SK-N-SH (cell line): Measurements from ENCODE around the gene GSE1. TPM values are rescaled to one million over a fixed set of nuclear protein-coding genes. Genes with fewer than 3 reads are reported as not detected.

ENCODE experiments used
- CTCF ChIA-PET: fragments of 300-600, 350-600 bp; formaldehyde crosslinking; extraction: SDS; loops from one replicate; lab custom pipeline; 2021; lab: Yijun Ruan, JAX
- POLR2A ChIA-PET: fragments of 350-600 bp; sonication (Branson Sonifier 250); formaldehyde crosslinking; extraction: SDS; loops from one replicate; lab custom pipeline; 2020; ENCODE audit warnings: antibody characterized with exemption, inconsistent platforms; lab: Yijun Ruan, JAX
- DNase-seq: peaks from one replicate; pipeline ENCODE4 v3.0.0; 2012
- H2AFZ ChIP-seq: fragments of 200-600 bp; sonication (generic); 2 replicates; pipeline ENCODE4 v1.8.1; 2016; ENCODE audit warnings: antibody characterized with exemption, mild to moderate bottlenecking, low read depth
- H3F3A ChIP-seq: fragments of 200-600 bp; sonication (generic); replicated peaks from 2 replicates; pipeline ENCODE3; 2016; ENCODE audit warnings: antibody characterized with exemption, mild to moderate bottlenecking; ENCODE audit not compliant: insufficient read depth
- H3K27ac ChIP-seq, 2 experiments: fragments of 200-500 bp in 1 of 2; fragments of 200-600 bp in 1 of 2; sonication (Bioruptor generic) in 1 of 2; sonication (generic), shearing (Covaris generic) in 1 of 2; 2 replicates each; pipeline versions ENCODE4 v1.5.1 to v1.6.1; 2014 to 2016; ENCODE audit warnings: low read depth in 2 of 2, inconsistent platforms in 1 of 2, low read length in 1 of 2, mild to moderate bottlenecking in 1 of 2, mixed read lengths in 1 of 2
- H3K27me3 ChIP-seq: fragments of 200-600 bp; sonication (generic), shearing (Covaris generic); 2 replicates; pipeline ENCODE4 v1.6.1; 2016; ENCODE audit warnings: mixed run types; ENCODE audit not compliant: insufficient read depth
- H3K36me3 ChIP-seq, 2 experiments: fragments of 200-500 bp in 1 of 2; fragments of 200-600 bp in 1 of 2; sonication (Bioruptor generic) in 1 of 2; sonication (generic) in 1 of 2; replicated peaks in 1 of 2; 2 replicates each; pipeline versions ENCODE3 to v1.5.1; 2014 to 2016; ENCODE audit warnings: low read length in 1 of 2, mild to moderate bottlenecking in 1 of 2; ENCODE audit not compliant: insufficient read depth in 2 of 2, control insufficient read depth in 1 of 2
- H3K4me1 ChIP-seq, 2 experiments: fragments of 200-500 bp in 1 of 2; fragments of 200-600 bp in 1 of 2; sonication (Bioruptor generic) in 1 of 2; sonication (generic), shearing (Covaris generic) in 1 of 2; 2 replicates each; pipeline versions ENCODE4 v1.5.1 to v1.6.1; 2014 to 2016; ENCODE audit warnings: low read depth in 1 of 2, low read length in 1 of 2, mixed run types in 1 of 2; ENCODE audit not compliant: insufficient read depth in 2 of 2, control insufficient read depth in 1 of 2
- H3K4me2 ChIP-seq: fragments of 200-600 bp; sonication (generic), shearing (Covaris generic); 2 replicates; pipeline ENCODE4 v1.6.1; 2017; ENCODE audit warnings: mixed run types
- H3K4me3 ChIP-seq, 2 experiments: fragments of 200-500 bp in 1 of 2; fragments of 200-600 bp in 1 of 2; sonication (Bioruptor generic) in 1 of 2; sonication (generic), shearing (Covaris generic) in 1 of 2; 2 replicates each; pipeline versions ENCODE4 v1.5.1 to v1.8.1; 2014 to 2016; ENCODE audit warnings: low read depth in 2 of 2, inconsistent platforms in 1 of 2, low read length in 1 of 2, mild to moderate bottlenecking in 1 of 2, mixed read lengths in 1 of 2, moderate library complexity in 1 of 2
- H3K79me2 ChIP-seq: fragments of 200-600 bp; sonication (generic); 2 replicates; pipeline ENCODE4 v1.8.1; 2017; ENCODE audit warnings: mild to moderate bottlenecking; ENCODE audit not compliant: insufficient read depth
- H3K9ac ChIP-seq: fragments of 200-600 bp; sonication (generic); 2 replicates; pipeline ENCODE4 v1.6.1; 2017; ENCODE audit warnings: mixed run types
- H3K9me2 ChIP-seq: fragments of 200-600 bp; sonication (generic); 2 replicates; pipeline ENCODE4 v1.6.1; 2017; ENCODE audit warnings: mixed run types
- H3K9me3 ChIP-seq: fragments of 200-600 bp; sonication (generic); 2 replicates; pipeline ENCODE4 v1.6.1; 2017; ENCODE audit warnings: mixed run types, mild to moderate bottlenecking, moderate library complexity
- H4K20me1 ChIP-seq: fragments of 200-600 bp; sonication (generic); 2 replicates; pipeline ENCODE4 v1.6.1; 2017; ENCODE audit warnings: mild to moderate bottlenecking, mixed run types; ENCODE audit not compliant: insufficient read depth
- FOSL2 ChIP-seq: IDR thresholded peaks from 2 replicates; pipeline ENCODE4 v1.4.0; 2012; ENCODE audit warnings: low read depth, mild to moderate bottlenecking, moderate library complexity, borderline replicate concordance
- FOXM1 ChIP-seq: IDR thresholded peaks from 2 replicates; pipeline ENCODE4 v1.4.0; 2012; ENCODE audit warnings: low read depth, mild to moderate bottlenecking
- GABPA ChIP-seq: IDR thresholded peaks from 2 replicates; pipeline ENCODE4 v1.4.0; 2012; ENCODE audit warnings: low read depth, mild to moderate bottlenecking
- IRF3 ChIP-seq: fragments of 150-350 bp; IDR thresholded peaks from 2 replicates; pipeline ENCODE4 v1.6.1; 2016; ENCODE audit warnings: mild to moderate bottlenecking, low read depth, low read length
- NFIC ChIP-seq: IDR thresholded peaks from 2 replicates; pipeline ENCODE4 v1.4.0; 2012; ENCODE audit warnings: borderline replicate concordance
- NRF1 ChIP-seq: IDR thresholded peaks from 2 replicates; pipeline ENCODE4 v1.6.1; 2012; ENCODE audit warnings: low read depth, mild to moderate bottlenecking, low read length
- PBX3 ChIP-seq: IDR thresholded peaks from 2 replicates; pipeline ENCODE4; 2012
- POLR2AphosphoS5 ChIP-seq: IDR thresholded peaks from 2 replicates; pipeline ENCODE4 v1.6.1; 2012; ENCODE audit warnings: low read depth, low read length
- RAD21 ChIP-seq: IDR thresholded peaks from 2 replicates; pipeline ENCODE4 v1.6.1; 2012; ENCODE audit warnings: mild to moderate bottlenecking, low read length
- RCOR1 ChIP-seq: fragments of 150-350 bp; IDR thresholded peaks from 2 replicates; pipeline ENCODE4 v1.6.1; 2017; ENCODE audit warnings: antibody characterized with exemption, low read length
- REST ChIP-seq: IDR thresholded peaks from 2 replicates; pipeline ENCODE4 v1.6.1; 2012; ENCODE audit warnings: mild to moderate bottlenecking, low read depth, low read length, moderate library complexity
- RFX5 ChIP-seq: IDR thresholded peaks from 2 replicates; pipeline ENCODE4 v1.6.1; 2012; ENCODE audit warnings: mild to moderate bottlenecking, improper control_type of control experiment, low read length
- RXRA ChIP-seq: IDR thresholded peaks from 2 replicates; pipeline ENCODE4 v1.4.0; 2012; ENCODE audit warnings: low read depth, mild to moderate bottlenecking, borderline replicate concordance
- SMC3 ChIP-seq: IDR thresholded peaks from 2 replicates; pipeline ENCODE4 v1.6.1; 2012; ENCODE audit warnings: low read depth, low read length, improper control_type of control experiment
- USF1 ChIP-seq: IDR thresholded peaks from 2 replicates; pipeline ENCODE4 v1.4.0; 2012; ENCODE audit warnings: low read depth, borderline replicate concordance
- USF2 ChIP-seq: fragments of 150-350 bp; IDR thresholded peaks from 2 replicates; pipeline ENCODE4 v1.6.1; 2017; ENCODE audit warnings: antibody characterized with exemption, low read length, low read depth, borderline replicate concordance
- WGBS: methylation state at CpG from one replicate; pipeline ENCODE4 v1.1.6; 2017; ENCODE audit warnings: low lambda C conversion rate; 5-methylcytosine and 5-hydroxymethylcytosine counted together
- polyA plus RNA-seq, 3 experiments: library from polyadenylated mRNA; depleted of rRNA; stranded (reverse); fragments of >200 nt; gene quantifications; 2 replicates each; pipeline ENCODE4 v1.2.3, GENCODE V29; 2012
- TF ChIP-seq, protein P1 (sequence below): IDR thresholded peaks from 2 replicates; pipeline ENCODE4 v1.4.0; 2012; ENCODE audit warnings: low read depth

The GSE1 gene
- polyA plus RNA-seq, 1 of the 3 experiments (the other 2 are of a cell fraction), result 26.5 TPM

DNA sequence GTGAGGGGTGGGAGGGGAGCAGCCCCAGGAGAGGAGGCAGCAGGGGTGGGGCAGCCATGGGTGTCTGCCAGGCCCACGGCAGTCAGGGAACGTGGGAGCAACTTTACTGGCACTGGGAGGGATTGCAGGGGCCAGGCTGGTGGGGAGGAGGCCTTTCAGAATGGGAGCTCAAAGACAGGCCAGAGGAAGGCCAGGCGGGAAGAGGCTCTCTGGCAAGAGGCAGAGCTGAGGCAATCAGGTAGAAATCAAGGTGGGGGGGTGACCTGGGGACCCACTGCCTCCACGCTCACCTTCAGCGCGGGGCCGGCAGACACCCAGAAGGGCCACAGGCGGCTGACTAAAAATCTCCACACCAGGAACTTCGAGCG lies 11.9 kb upstream of the GSE1 start:
- H3K9ac ChIP-seq, result no peak overlapping the region
- no peak overlapping the region for H3K4me2 ChIP-seq
- no peaks in the 10 kb centered on the region for H3F3A ChIP-seq
- DNase-seq, result no peak
- H3K9me3 ChIP-seq, result no peaks in the 10 kb centered on the region
- H3K27me3 ChIP-seq, result no peaks in the 10 kb centered on the region
- H2AFZ ChIP-seq, result no peak overlapping the region
- no peaks in the 10 kb centered on the region for H3K9me2 ChIP-seq
- H3K79me2 ChIP-seq, result peaks cover 8% of the 10 kb centered on the region
- 94% methylated on average over 10 of the region's 10 CpGs for WGBS
- H4K20me1 ChIP-seq, result peaks cover 66% of the 10 kb centered on the region
- no peak overlapping the region for H3K4me3 ChIP-seq
- no peaks in the 10 kb centered on the region for H3K36me3 ChIP-seq
- POLR2A ChIA-PET, result no interaction called here
- H3K27ac ChIP-seq, result peak overlapping the region in 1 of 2 experiments; percentile 48; a peak in 1 of 4 replicates
- CTCF ChIA-PET, result interaction anchor here (0.9 to 2.5 kb wide), 5 partner anchors 9 to 325 kb away, joined by 3 to 13 read pairs (median 4); no protein-coding TSS in a partner anchor
- H3K4me1 ChIP-seq, result peaks cover 0 to 59% of the 10 kb centered on the region in 2 experiments; a peak in 1 of 4 replicates
- no peak for TF ChIP-seq USF1
- no peak for TF ChIP-seq NFIC
- TF ChIP-seq IRF3, result no peak
- no peak for TF ChIP-seq RCOR1
- TF ChIP-seq FOXM1, result no peak

DNA sequence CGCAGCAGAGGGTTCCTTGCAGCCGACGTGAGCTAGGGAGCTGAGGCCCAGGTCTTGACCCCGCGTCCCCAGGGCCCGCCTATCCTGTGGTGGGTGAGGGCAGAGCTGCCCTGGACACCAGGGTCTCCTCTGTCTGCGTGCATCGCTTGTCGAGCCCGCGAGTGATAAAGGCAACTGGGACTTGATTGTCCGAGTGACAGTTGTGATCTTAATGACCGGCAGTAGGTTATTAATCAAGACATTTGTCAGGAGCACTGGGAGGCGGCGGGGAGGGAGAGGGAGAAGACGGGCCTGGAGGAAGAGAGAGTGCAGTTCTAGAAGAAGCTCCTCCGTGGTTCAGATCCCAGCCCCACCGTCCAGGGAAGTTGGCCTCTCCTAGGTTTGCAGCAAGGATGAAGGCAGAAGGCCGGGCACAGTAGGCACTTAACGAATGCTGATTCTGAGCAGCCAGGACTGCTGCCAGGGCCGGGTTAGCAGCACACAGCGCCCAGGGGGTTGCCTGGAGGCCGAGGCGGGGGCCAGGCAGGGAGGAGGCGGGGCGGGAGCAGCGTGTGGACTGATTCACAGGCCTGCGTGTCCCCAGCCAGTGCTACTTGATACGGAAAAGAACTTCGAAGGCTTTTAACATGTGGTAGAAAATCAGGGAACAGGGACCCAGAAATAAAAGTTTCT lies 11.3 kb upstream of the GSE1 start:
- H2AFZ ChIP-seq, result no peak overlapping the region
- no peaks in the 10 kb centered on the region for H3K27me3 ChIP-seq
- peaks cover 8% of the 10 kb centered on the region for H3K79me2 ChIP-seq
- no peak overlapping the region for H3K4me2 ChIP-seq
- H3K9me3 ChIP-seq, result no peaks in the 10 kb centered on the region
- H3F3A ChIP-seq, result no peaks in the 10 kb centered on the region
- no peaks in the 10 kb centered on the region for H3K9me2 ChIP-seq
- H3K27ac ChIP-seq, result peak overlapping the region in 1 of 2 experiments; percentile 63; a peak in 2 of 4 replicates
- CTCF ChIA-PET, result interaction anchor here (0.9 to 2.5 kb wide), 6 partner anchors 8 to 326 kb away, joined by 3 to 13 read pairs (median 4); no protein-coding TSS in a partner anchor
- H3K4me3 ChIP-seq, result no peak overlapping the region
- H3K9ac ChIP-seq, result no peak overlapping the region
- H3K36me3 ChIP-seq, result no peaks in the 10 kb centered on the region
- POLR2A ChIA-PET, result no interaction called here
- WGBS, result 76% methylated on average over 19 of the region's 30 CpGs
- H4K20me1 ChIP-seq, result peaks cover 70% of the 10 kb centered on the region
- DNase-seq, result no peak
- peaks cover 0 to 65% of the 10 kb centered on the region in 2 experiments; a peak in 1 of 4 replicates for H3K4me1 ChIP-seq
- TF ChIP-seq REST, result no peak
- no peak for TF ChIP-seq IRF3
- no peak for TF ChIP-seq RCOR1
- TF ChIP-seq, protein P1, sequence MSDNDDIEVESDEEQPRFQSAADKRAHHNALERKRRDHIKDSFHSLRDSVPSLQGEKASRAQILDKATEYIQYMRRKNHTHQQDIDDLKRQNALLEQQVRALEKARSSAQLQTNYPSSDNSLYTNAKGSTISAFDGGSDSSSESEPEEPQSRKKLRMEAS, result no peak
- TF ChIP-seq GABPA, result no peak
- TF ChIP-seq USF2, result no peak
- TF ChIP-seq FOSL2, result no peak
- TF ChIP-seq RXRA, result no peak
- TF ChIP-seq FOXM1, result no peak
- no peak for TF ChIP-seq RAD21
- TF ChIP-seq PBX3, result no peak
- no peak for TF ChIP-seq NRF1
- no peak for TF ChIP-seq SMC3
- TF ChIP-seq POLR2AphosphoS5, result no peak
- TF ChIP-seq RFX5, result no peak
